Smooth muscle cell (in vitro differentiated cells): ENCODE data around the gene RANBP1. TPM values are rescaled to one million over a fixed set of nuclear protein-coding genes. Genes with fewer than 3 reads are reported as not detected.

ENCODE experiments used
- DNase-seq: peaks from one replicate; lab custom pipeline; 2025; ENCODE audit not compliant: unreplicated experiment; lab: John Stamatoyannopoulos, UW
- H2AFZ ChIP-seq: fragments of 200-600 bp; sonication (generic); 2 replicates; pipeline ENCODE4 v1.6.0; 2016; ENCODE audit warnings: antibody characterized with exemption, low read depth, mild to moderate bottlenecking
- H3F3A ChIP-seq: fragments of 200-600 bp; sonication (generic); 2 replicates; pipeline ENCODE4 v1.6.0; 2017; ENCODE audit warnings: antibody characterized with exemption, low read depth
- H3K27ac ChIP-seq: fragments of 200-600 bp; sonication (generic); 2 replicates; pipeline ENCODE4 v1.5.1; 2016; ENCODE audit warnings: low read depth, mild to moderate bottlenecking
- H3K27me3 ChIP-seq: fragments of 200-600 bp; sonication (generic); 2 replicates; pipeline ENCODE4 v1.6.1; 2016; ENCODE audit warnings: low read depth, mild to moderate bottlenecking
- H3K36me3 ChIP-seq: fragments of 200-600 bp; sonication (generic); 2 replicates; pipeline ENCODE4 v1.5.1; 2016; ENCODE audit warnings: low read depth
- H3K4me1 ChIP-seq: fragments of 200-600 bp; sonication (generic); 2 replicates; pipeline ENCODE4 v1.5.1; 2016; ENCODE audit warnings: low read depth
- H3K4me2 ChIP-seq: fragments of 200-600 bp; sonication (generic); 2 replicates; pipeline ENCODE4 v1.6.0; 2016; ENCODE audit warnings: mild to moderate bottlenecking
- H3K4me3 ChIP-seq: fragments of 200-600 bp; sonication (generic); 2 replicates; pipeline ENCODE4 v1.5.1; 2016; ENCODE audit warnings: mild to moderate bottlenecking
- H3K79me2 ChIP-seq: fragments of 200-600 bp; sonication (generic); 2 replicates; pipeline ENCODE4 v1.6.0; 2016; ENCODE audit warnings: low read depth, mild to moderate bottlenecking
- H3K9ac ChIP-seq: fragments of 200-600 bp; sonication (generic); 2 replicates; pipeline ENCODE4 v1.6.0; 2016; ENCODE audit warnings: low read depth
- H3K9me3 ChIP-seq: fragments of 200-600 bp; sonication (generic); replicated peaks from 2 replicates; pipeline ENCODE4 v1.5.1; 2016; ENCODE audit warnings: low read depth
- H4K20me1 ChIP-seq: fragments of 200-600 bp; sonication (generic); 2 replicates; pipeline ENCODE4 v1.6.0; 2016; ENCODE audit warnings: low read depth
- WGBS: methylation state at CpG from one replicate; pipeline ENCODE4 v1.1.7; 2016; ENCODE audit warnings: low lambda C conversion rate; 5-methylcytosine and 5-hydroxymethylcytosine counted together
- polyA plus RNA-seq: library from polyadenylated mRNA; unstranded; fragments of >200 nt; fragmentation: Nextera tagmentation; extraction: Ambion mirVana; gene quantifications from 2 replicates; pipeline ENCODE4 v1.2.1, GENCODE V29; 2016
- total RNA-seq: library from RNA; depleted of rRNA; stranded (reverse); fragments of >200 nt; gene quantifications from 2 replicates; pipeline ENCODE4 v1.2.3, GENCODE V29; 2014
- TF ChIP-seq, protein P1 (sequence below): fragments of 200-600 bp; sonication (generic); IDR thresholded peaks from 2 replicates; pipeline ENCODE4 v1.5.1; 2017; ENCODE audit warnings: borderline replicate concordance, mild to moderate bottlenecking, antibody characterized with exemption; ENCODE audit not compliant: insufficient read depth, poor library complexity, severe bottlenecking

Gene RANBP1
- total and polyA plus RNA-seq, 2 experiments from 2014 or later: 235 to 331 TPM

DNA sequence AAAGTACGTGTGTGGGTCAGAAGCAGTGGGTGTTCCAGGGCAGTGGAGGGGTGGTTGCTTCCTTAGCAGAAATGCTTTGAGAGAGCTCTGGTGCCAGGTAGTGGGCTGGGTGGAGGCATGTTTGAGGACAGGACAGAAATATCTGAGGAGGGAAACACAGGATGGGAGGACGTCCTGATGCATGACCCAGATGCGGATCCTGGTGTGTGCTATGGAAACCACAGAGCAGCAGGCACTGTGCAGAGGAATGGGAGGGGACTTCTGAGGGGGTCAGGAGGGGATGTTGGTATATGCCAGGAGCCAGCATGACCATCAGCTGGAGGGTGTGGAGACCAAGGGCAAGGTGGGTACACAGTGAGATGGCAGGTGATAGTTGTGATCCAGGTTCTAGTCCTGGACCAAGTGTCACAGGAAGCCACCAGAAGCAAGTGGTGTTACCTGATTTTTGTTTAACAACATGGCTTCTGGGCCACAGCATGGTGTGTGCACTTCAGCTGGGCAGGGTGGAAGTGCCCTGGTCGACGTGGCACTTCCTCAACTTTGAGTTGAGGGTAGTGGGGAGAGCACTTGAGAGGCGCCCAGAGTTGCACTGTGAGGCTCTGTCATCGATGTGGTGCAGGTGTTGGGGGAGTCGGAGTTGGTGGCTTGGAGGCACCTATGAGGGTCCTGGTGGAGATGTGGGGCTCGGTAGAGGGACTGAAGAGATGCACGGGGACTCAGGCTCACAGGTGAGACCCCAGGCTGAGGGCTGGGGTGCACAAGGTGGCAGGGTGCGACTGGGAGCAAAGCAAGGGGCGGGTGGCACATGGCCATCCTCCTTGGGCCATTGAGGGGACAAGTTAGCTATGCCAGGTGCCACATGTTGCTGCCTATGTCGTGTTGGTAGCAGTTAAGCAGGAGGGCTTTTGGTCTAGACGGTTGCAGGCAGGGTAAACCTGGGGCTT is 28.3 kb upstream of the RANBP1 start:
- no peak overlapping the region for H3K4me2 ChIP-seq
- no peak overlapping the region for H3K4me3 ChIP-seq
- H4K20me1 ChIP-seq: peaks cover 82% of the 10 kb centered on the region
- no peak overlapping the region for H3K9ac ChIP-seq
- H3K27me3 ChIP-seq: no peaks in the 10 kb centered on the region
- TF ChIP-seq, protein P1, sequence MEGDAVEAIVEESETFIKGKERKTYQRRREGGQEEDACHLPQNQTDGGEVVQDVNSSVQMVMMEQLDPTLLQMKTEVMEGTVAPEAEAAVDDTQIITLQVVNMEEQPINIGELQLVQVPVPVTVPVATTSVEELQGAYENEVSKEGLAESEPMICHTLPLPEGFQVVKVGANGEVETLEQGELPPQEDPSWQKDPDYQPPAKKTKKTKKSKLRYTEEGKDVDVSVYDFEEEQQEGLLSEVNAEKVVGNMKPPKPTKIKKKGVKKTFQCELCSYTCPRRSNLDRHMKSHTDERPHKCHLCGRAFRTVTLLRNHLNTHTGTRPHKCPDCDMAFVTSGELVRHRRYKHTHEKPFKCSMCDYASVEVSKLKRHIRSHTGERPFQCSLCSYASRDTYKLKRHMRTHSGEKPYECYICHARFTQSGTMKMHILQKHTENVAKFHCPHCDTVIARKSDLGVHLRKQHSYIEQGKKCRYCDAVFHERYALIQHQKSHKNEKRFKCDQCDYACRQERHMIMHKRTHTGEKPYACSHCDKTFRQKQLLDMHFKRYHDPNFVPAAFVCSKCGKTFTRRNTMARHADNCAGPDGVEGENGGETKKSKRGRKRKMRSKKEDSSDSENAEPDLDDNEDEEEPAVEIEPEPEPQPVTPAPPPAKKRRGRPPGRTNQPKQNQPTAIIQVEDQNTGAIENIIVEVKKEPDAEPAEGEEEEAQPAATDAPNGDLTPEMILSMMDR: no peak
- peaks cover 45% of the 10 kb centered on the region for H3K79me2 ChIP-seq
- H2AFZ ChIP-seq: no peak overlapping the region
- peaks cover 5% of the 10 kb centered on the region for H3K4me1 ChIP-seq
- H3K36me3 ChIP-seq: peaks cover 8% of the 10 kb centered on the region
- WGBS: 97% methylated on average over 14 of the region's 14 CpGs
- H3K27ac ChIP-seq: no peak overlapping the region
- no peak for DNase-seq
- H3F3A ChIP-seq: no peaks in the 10 kb centered on the region
- H3K9me3 ChIP-seq: no peaks in the 10 kb centered on the region

DNA sequence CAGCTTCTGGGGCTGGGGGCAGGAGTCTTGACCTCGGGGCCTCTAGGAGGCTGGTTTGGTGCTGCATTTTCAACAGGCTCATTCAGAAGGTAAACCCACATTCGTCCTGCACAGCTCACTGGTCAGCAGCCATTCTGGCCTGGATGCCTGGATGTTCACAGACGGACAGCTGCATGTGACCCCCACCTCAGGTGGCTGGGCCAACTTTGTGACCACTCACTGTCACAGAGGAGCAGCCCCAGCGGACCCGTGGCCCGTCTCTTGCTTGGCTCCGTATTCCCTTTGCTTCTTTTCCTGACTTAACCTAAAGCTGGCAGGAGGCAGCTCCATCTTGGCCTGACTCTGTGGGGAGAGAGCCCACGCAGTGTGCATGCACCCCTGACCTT is 27.6 kb upstream of the RANBP1 start:
- H4K20me1 ChIP-seq: peaks cover 75% of the 10 kb centered on the region
- no peaks in the 10 kb centered on the region for H3K27me3 ChIP-seq
- H3K36me3 ChIP-seq: peaks cover 8% of the 10 kb centered on the region
- no peak overlapping the region for H3K9ac ChIP-seq
- no peak for DNase-seq
- TF ChIP-seq, protein P1: no peak
- H3K27ac ChIP-seq: no peak overlapping the region
- 98% methylated on average over 8 of the region's 8 CpGs for WGBS
- H3K4me2 ChIP-seq: no peak overlapping the region
- no peaks in the 10 kb centered on the region for H3K9me3 ChIP-seq
- H3F3A ChIP-seq: no peaks in the 10 kb centered on the region
- no peak overlapping the region for H2AFZ ChIP-seq
- H3K79me2 ChIP-seq: peaks cover 38% of the 10 kb centered on the region
- no peak overlapping the region for H3K4me3 ChIP-seq
- H3K4me1 ChIP-seq: no peaks in the 10 kb centered on the region

DNA sequence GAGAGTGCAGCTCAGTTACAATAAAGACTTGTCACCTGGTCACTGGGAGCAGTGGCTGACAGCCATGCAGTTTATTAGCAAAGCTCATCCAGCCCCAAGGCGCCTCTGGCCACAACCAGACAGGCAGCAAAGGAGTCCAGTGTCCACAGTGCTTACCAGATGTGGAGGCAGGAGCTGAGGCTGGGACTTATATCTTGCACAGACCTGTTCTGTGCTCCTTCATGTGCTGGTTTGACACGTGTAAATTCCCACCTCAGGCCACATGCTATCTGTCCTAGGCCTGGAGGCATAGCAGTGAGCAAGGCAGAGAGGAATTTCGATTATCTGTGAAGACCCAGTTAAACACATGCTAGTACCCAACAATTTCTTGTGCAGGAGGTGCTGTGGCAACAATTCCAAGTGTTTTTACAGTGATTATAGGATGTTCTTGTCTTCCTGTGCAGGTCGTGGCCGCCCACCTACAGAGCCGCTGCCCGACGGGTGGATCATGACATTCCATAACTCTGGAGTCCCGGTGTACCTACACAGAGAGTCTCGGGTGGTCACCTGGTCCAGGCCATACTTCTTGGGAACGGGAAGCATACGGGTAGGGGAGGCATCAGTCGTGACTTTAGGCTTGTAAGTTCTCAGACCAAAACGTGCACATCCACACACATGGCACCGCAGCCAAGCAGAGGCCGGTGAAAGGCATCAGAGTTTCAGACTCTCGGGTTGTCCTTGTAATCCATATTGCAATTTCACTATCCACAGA is 26.5 kb upstream of the RANBP1 start:
- peaks cover 11% of the 10 kb centered on the region for H3K36me3 ChIP-seq
- no peaks in the 10 kb centered on the region for H3K9me3 ChIP-seq
- H3K4me2 ChIP-seq: no peak overlapping the region
- peaks cover 64% of the 10 kb centered on the region for H4K20me1 ChIP-seq
- H2AFZ ChIP-seq: no peak overlapping the region
- TF ChIP-seq, protein P1: no peak
- no peaks in the 10 kb centered on the region for H3K4me1 ChIP-seq
- no peaks in the 10 kb centered on the region for H3K27me3 ChIP-seq
- DNase-seq: no peak
- no peaks in the 10 kb centered on the region for H3F3A ChIP-seq
- 91% methylated on average over 17 of the region's 17 CpGs for WGBS
- H3K27ac ChIP-seq: no peak overlapping the region
- peaks cover 27% of the 10 kb centered on the region for H3K79me2 ChIP-seq
- H3K4me3 ChIP-seq: no peak overlapping the region
- H3K9ac ChIP-seq: no peak overlapping the region
